ENCODE measurements around the gene OVOL3. TPM values are rescaled to one million over a fixed set of nuclear protein-coding genes. Genes with fewer than 3 reads are reported as not detected.
"Not testable (repeated sequence)": the region's sequence is repeated elsewhere in the genome, so short reads cannot be mapped to it uniquely, and the experiment has no call there.

OVOL3 gene
- total RNA-seq: under 1 TPM in 1 of 8 experiments, not detected in 7; 0.54 TPM

- in situ Hi-C loops (cut with MboI; ENCODE audit: low pct_unique_long_range_greater_than_20kb in 2 of 9, low sequenced_read_pairs in 9 of 9, unreplicated experiment in 9 of 9): no loop called here
- Histone ChIP-seq H3K4me3 (no peak within 1 kb of the TSS), H3K27ac (no peak within 1 kb of the TSS), H3K4me1 (replicated peaks in 1 of 2) (peaks cover 4 to 5% of the 10 kb centered on the region in 2 donors)
- WGBS, 10 experiments: 100% methylated on average over 1 of the region's 1 CpG; no CpG with 5 or more reads in 9 of the 10 experiments
- no peak for ATAC-seq (replicated peaks in 6 of 8)
Measured at GRCh38 chr19:36110487-36111199, at the start of gene OVOL3. OVOL3 (plus strand) TSS chr19:36111143; CDS start chr19:36111203, 60 bp downstream.

- no peak overlapping the region for H3K27ac ChIP-seq
- no peaks in the 10 kb centered on the region for H3K4me1 ChIP-seq (replicated peaks in 1 of 2)
- no peak for ATAC-seq (replicated peaks in 6 of 8)
- in situ Hi-C loops (cut with MboI; ENCODE audit: low pct_unique_long_range_greater_than_20kb in 2 of 9, low sequenced_read_pairs in 9 of 9, unreplicated experiment in 9 of 9): no loop called here
- WGBS, 10 experiments: 60 to 71% methylated on average over 1 of the region's 2 CpGs; no CpG with 5 or more reads in 8 of the 10 experiments
- H3K4me3 ChIP-seq: no peak overlapping the region
Measured at GRCh38 chr19:36061367-36061766, 49.6 kb upstream of the OVOL3 start.

DNA sequence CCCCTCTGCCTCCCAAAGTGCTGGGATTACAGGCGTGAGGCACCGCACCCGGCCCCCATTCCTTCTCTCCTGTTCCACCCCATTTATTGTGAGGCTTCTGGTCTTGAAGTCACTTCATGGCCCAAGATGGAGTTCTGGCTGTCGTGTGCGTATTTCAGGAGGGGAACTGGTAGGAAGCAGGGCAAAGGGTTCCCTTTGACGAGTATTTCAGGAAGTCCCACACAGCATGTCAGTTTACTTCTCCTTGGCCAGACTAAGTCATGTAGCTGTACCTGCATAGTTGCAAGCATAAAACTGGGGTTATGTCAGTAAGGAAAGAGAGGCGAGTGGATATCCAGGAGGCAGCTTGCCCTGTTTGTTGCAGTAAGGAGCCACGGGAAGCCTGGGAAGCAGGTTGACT is 46.1 kb upstream of the OVOL3 start:
- WGBS, 10 experiments: 80 to 100% (median 95%) methylated on average over 1 to 5 of the region's 8 CpGs; no CpG with 5 or more reads in 1 of the 10 experiments
- in situ Hi-C loops (cut with MboI; ENCODE audit: low pct_unique_long_range_greater_than_20kb in 2 of 9, low sequenced_read_pairs in 9 of 9, unreplicated experiment in 9 of 9): no loop called here
- no peak overlapping the region for H3K27ac ChIP-seq

GRCh38 chr19:36067681-36068080 is 43.3 kb upstream of the OVOL3 start:
- no peak for ATAC-seq (replicated peaks in 6 of 8)
- no peak overlapping the region for H3K4me3 ChIP-seq
- no peaks in the 10 kb centered on the region for H3K4me1 ChIP-seq (replicated peaks in 1 of 2)
- in situ Hi-C loops (cut with MboI; ENCODE audit: low pct_unique_long_range_greater_than_20kb in 2 of 9, low sequenced_read_pairs in 9 of 9, unreplicated experiment in 9 of 9): no loop called here
- no peak overlapping the region for H3K27ac ChIP-seq
- WGBS, 10 experiments: 60 to 100% (median 100%) methylated on average over 1 to 11 of the region's 11 CpGs; no CpG with 5 or more reads in 5 of the 10 experiments

More for the DNA sequence above, 46.1 kb upstream of the OVOL3 start:
- no peak for ATAC-seq (replicated peaks in 6 of 8)
- Histone ChIP-seq H3K4me3 (no peak overlapping the region), H3K4me1 (replicated peaks in 1 of 2) (no peaks in the 10 kb centered on the region)

DNA sequence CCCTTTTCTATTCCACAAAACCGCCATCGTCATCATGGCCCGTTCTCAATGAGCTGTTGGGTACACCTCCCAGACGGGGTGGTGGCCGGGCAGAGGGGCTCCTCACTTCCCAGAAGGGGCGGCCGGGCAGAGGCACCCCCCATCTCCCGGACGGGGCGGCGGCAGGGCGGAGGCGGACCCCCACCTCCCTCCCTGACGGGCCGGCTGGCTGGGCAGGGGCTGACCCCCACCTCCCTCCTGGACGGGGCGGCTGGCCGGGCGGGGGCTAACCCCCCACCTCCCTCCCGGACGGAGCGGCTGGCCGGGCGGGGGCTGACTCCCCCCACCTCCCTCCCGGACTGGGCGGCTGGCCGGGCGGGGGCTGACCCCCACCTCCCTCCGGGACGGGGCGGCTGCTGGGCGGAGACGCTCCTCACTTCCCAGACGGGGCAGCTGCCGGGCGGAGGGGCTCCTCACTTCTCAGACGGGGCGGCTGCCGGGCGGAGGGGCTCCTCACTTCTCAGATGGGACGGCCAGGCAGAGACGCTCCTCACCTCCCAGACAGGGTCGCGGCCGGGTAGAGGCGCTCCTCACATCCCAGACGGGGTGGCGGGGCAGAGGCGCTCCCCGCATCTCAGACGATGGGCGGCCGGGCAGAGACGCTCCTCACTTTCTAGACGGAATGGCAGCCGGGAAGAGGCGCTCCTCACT is 42.0 kb upstream of the OVOL3 start:
- in situ Hi-C loops (cut with MboI; ENCODE audit: low pct_unique_long_range_greater_than_20kb in 2 of 9, low sequenced_read_pairs in 9 of 9, unreplicated experiment in 9 of 9); H3K4me3 ChIP-seq; ATAC-seq (replicated peaks in 6 of 8); H3K27ac ChIP-seq; H3K4me1 ChIP-seq (replicated peaks in 1 of 2): not testable (repeated sequence)
- no CpG with 5 or more reads among the region's 57 CpGs for WGBS, 10 experiments

DNA sequence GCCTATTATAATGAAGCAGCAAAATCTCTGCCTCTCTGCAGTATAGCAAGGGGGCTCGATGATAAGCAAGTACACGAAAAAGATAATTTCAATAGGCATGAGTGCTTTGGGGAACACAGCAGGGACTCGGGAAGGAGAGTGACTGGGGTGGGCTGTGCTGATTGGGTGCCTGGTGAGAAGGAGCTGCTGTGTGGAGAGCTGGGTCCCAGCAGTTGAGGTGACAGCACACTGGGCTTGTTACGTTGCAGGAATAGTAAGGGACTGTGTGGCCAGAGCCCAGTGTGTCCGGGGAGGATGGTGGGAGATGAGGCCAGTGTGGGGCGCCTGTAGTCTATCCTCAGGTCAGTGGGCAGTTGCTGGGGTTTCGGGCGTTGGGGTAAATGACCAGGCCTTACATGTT is 38.9 kb upstream of the OVOL3 start:
- ATAC-seq (replicated peaks in 6 of 8): no peak
- in situ Hi-C loops (cut with MboI; ENCODE audit: low pct_unique_long_range_greater_than_20kb in 2 of 9, low sequenced_read_pairs in 9 of 9, unreplicated experiment in 9 of 9): no loop called here
- no peaks in the 10 kb centered on the region for H3K4me1 ChIP-seq (replicated peaks in 1 of 2)
- no peak overlapping the region for H3K4me3 ChIP-seq
- H3K27ac ChIP-seq: no peak overlapping the region
- 68 to 100% (median 90%) methylated on average over 2 to 7 of the region's 8 CpGs; no CpG with 5 or more reads in 3 of the 10 experiments for WGBS, 10 experiments

DNA sequence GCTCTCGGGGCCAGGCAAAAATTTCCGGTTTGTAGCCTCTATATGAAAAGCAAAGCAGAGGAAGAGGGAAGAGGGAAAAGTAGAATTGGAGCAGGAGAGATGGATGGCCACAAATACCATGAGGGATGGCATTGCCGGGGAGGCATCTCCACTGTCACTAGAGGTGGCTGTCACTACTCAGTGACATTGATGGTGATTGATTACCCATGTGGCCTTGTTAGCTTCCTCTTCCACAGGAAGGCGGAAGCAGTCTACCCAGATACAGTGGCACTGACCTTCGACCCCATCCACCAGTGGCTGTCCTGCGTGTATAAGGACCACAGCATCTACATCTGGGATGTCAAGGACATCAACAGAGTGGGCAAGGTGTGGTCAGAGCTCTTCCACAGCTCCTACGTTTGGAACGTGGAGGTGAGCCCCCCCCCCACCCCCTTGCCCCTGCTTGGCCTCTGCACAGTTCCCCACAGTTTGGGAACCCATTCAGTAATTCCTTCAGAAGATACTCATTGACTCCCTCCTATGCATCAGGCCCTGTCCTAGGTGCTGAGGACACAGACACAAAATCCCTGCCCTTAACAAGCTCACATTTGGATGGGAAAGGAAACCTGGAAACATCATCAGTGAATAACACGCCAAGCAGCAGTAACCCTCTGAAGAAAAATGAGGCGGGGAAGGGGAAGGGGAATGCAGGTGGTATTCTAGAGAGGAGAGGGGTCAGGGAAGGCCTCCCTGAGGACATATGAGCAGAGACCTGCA is 37.6 kb upstream of the OVOL3 start:
- H3K27ac ChIP-seq: no peak overlapping the region
- ATAC-seq (replicated peaks in 6 of 8): no peak
- in situ Hi-C loops (cut with MboI; ENCODE audit: low pct_unique_long_range_greater_than_20kb in 2 of 9, low sequenced_read_pairs in 9 of 9, unreplicated experiment in 9 of 9): no loop called here
- 82 to 100% (median 92%) methylated on average over 1 to 7 of the region's 10 CpGs; no CpG with 5 or more reads in 4 of the 10 experiments for WGBS, 10 experiments
- H3K4me3 ChIP-seq: no peak overlapping the region
- H3K4me1 ChIP-seq (replicated peaks in 1 of 2): no peaks in the 10 kb centered on the region

GRCh38 chr19:36079389-36079945 is 31.5 kb upstream of the OVOL3 start:
- in situ Hi-C loops (cut with MboI; ENCODE audit: low pct_unique_long_range_greater_than_20kb in 2 of 9, low sequenced_read_pairs in 9 of 9, unreplicated experiment in 9 of 9): no loop called here

GRCh38 chr19:36081385-36081784 is 29.6 kb upstream of the OVOL3 start:
- in situ Hi-C loops (cut with MboI; ENCODE audit: low pct_unique_long_range_greater_than_20kb in 2 of 9, low sequenced_read_pairs in 9 of 9, unreplicated experiment in 9 of 9): no loop called here
- WGBS, 10 experiments: 40 to 100% (median 83%) methylated on average over 1 to 3 of the region's 3 CpGs; no CpG with 5 or more reads in 3 of the 10 experiments
- Histone ChIP-seq H3K4me3 (no peak overlapping the region), H3K4me1 (replicated peaks in 1 of 2) (no peaks in the 10 kb centered on the region), H3K27ac (no peak overlapping the region)
- no peak for ATAC-seq (replicated peaks in 6 of 8)

More at GRCh38 chr19:36079389-36079945, 31.5 kb upstream of the OVOL3 start:
- no peak overlapping the region for H3K4me3 ChIP-seq
- no peak for ATAC-seq (replicated peaks in 6 of 8)
- H3K27ac ChIP-seq: no peak overlapping the region
- no peaks in the 10 kb centered on the region for H3K4me1 ChIP-seq (replicated peaks in 1 of 2)
- WGBS, 10 experiments: 83 to 100% (median 97%) methylated on average over 1 to 3 of the region's 3 CpGs

- H3K27ac ChIP-seq: no peak overlapping the region
- H3K4me3 ChIP-seq: no peak overlapping the region
- no peaks in the 10 kb centered on the region for H3K4me1 ChIP-seq (replicated peaks in 1 of 2)
- peak in 2 of 8 experiments; percentile 47 to 53 for ATAC-seq (replicated peaks in 6 of 8)
- 92 to 100% (median 96%) methylated on average over 1 to 5 of the region's 7 CpGs; no CpG with 5 or more reads in 3 of the 10 experiments for whole genome bisulfite sequencing, 10 experiments
- in situ Hi-C loops (cut with MboI; ENCODE audit: low pct_unique_long_range_greater_than_20kb in 2 of 9, low sequenced_read_pairs in 9 of 9, unreplicated experiment in 9 of 9): no loop called here
Measured at GRCh38 chr19:36081894-36082293, 29.0 kb upstream of the OVOL3 start.

- H3K27ac ChIP-seq: no peak overlapping the region
- WGBS, 10 experiments: 73 to 100% (median 92%) methylated on average over 1 to 7 of the region's 13 CpGs; no CpG with 5 or more reads in 2 of the 10 experiments
- ATAC-seq (replicated peaks in 6 of 8): no peak
- no peaks in the 10 kb centered on the region for H3K4me1 ChIP-seq (replicated peaks in 1 of 2)
- in situ Hi-C loops (cut with MboI; ENCODE audit: low pct_unique_long_range_greater_than_20kb in 2 of 9, low sequenced_read_pairs in 9 of 9, unreplicated experiment in 9 of 9): no loop called here
- H3K4me3 ChIP-seq: no peak overlapping the region
Measured at GRCh38 chr19:36082916-36083315, 28.0 kb upstream of the OVOL3 start.

GRCh38 chr19:36084231-36085009 is 26.5 kb upstream of the OVOL3 start:
- in situ Hi-C loops (cut with MboI; ENCODE audit: low pct_unique_long_range_greater_than_20kb in 2 of 9, low sequenced_read_pairs in 9 of 9, unreplicated experiment in 9 of 9): no loop called here
- Histone ChIP-seq H3K27ac (no peak overlapping the region), H3K4me1 (replicated peaks in 1 of 2) (no peaks in the 10 kb centered on the region), H3K4me3 (no peak overlapping the region)
- no peak for ATAC-seq (replicated peaks in 6 of 8)
- 88 to 100% (median 100%) methylated on average over 1 to 5 of the region's 12 CpGs; no CpG with 5 or more reads in 5 of the 10 experiments for WGBS, 10 experiments
